ENCODE measurements around the gene DGCR2.
A peak's percentile ranks its signal among the peaks of the same experiment; 100 is the strongest.

The DGCR2 gene

GRCh38 chr22:19168088-19168890, 46.1 kb upstream of the DGCR2 start:
- H3F3A ChIP-seq (ENCODE audit: insufficient read depth, low read length): no peaks in the 10 kb centered on the region
- no peaks in the 10 kb centered on the region for H3K36me3 ChIP-seq (replicated peaks; ENCODE audit: insufficient read depth, low read length)
- no peak overlapping the region for H2AFZ ChIP-seq (ENCODE audit: low read length)
- no peak overlapping the region for H3K4me2 ChIP-seq (ENCODE audit: low read depth, low read length)
- DNase-seq: no peak
- peaks cover 23% of the 10 kb centered on the region for H3K79me2 ChIP-seq (ENCODE audit: low read length)
- H3K4me1 ChIP-seq (ENCODE audit: low read length): peaks cover 11% of the 10 kb centered on the region; the same call in 1 of the 2 replicates
- H3K9ac ChIP-seq (ENCODE audit: low read length): no peak overlapping the region
- H3K4me3 ChIP-seq (ENCODE audit: low read length): no peak overlapping the region
- no peaks in the 10 kb centered on the region for H3K9me2 ChIP-seq (replicated peaks; ENCODE audit: insufficient read depth, low read length)
- H3K9me3 ChIP-seq (replicated peaks; ENCODE audit: insufficient read depth, low read length): no peaks in the 10 kb centered on the region
- H3K27me3 ChIP-seq (replicated peaks; ENCODE audit: insufficient read depth, low read length): peaks cover 56% of the 10 kb centered on the region
- no peaks in the 10 kb centered on the region for H4K20me1 ChIP-seq (ENCODE audit: insufficient read depth, low read length)
- H3K27ac ChIP-seq (ENCODE audit: low read length): no peak overlapping the region
- TF ChIP-seq EZH2 (optimal IDR thresholded peaks at IDR 0.05; ENCODE audit: low read depth, low read length) (no peak), CTCF (IDR thresholded peaks at IDR 0.05; ENCODE audit: low read length) (peak; percentile 10)

- H3K9ac ChIP-seq (ENCODE audit: low read length): no peak overlapping the region
- no peaks in the 10 kb centered on the region for H4K20me1 ChIP-seq (ENCODE audit: insufficient read depth, low read length)
- H3K4me3 ChIP-seq (ENCODE audit: low read length): no peak overlapping the region
- H2AFZ ChIP-seq (ENCODE audit: low read length): no peak overlapping the region
- H3K36me3 ChIP-seq (replicated peaks; ENCODE audit: insufficient read depth, low read length): no peaks in the 10 kb centered on the region
- no peak for TF ChIP-seq CTCF (IDR thresholded peaks at IDR 0.05; ENCODE audit: low read length)
- no peak for TF ChIP-seq EZH2 (optimal IDR thresholded peaks at IDR 0.05; ENCODE audit: low read depth, low read length)
- H3K9me2 ChIP-seq (replicated peaks; ENCODE audit: insufficient read depth, low read length): no peaks in the 10 kb centered on the region
- peaks cover 56% of the 10 kb centered on the region for H3K27me3 ChIP-seq (replicated peaks; ENCODE audit: insufficient read depth, low read length)
- 0 out of 2 replicates have a peak, but pooled peaks cover under 1% of the 10 kb centered on the region for H3K4me1 ChIP-seq (ENCODE audit: low read length)
- H3K4me2 ChIP-seq (ENCODE audit: low read depth, low read length): no peak overlapping the region
- H3K27ac ChIP-seq (ENCODE audit: low read length): no peak overlapping the region
- DNase-seq: no peak
- no peaks in the 10 kb centered on the region for H3F3A ChIP-seq (ENCODE audit: insufficient read depth, low read length)
- no peaks in the 10 kb centered on the region for H3K9me3 ChIP-seq (replicated peaks; ENCODE audit: insufficient read depth, low read length)
- peaks cover 13% of the 10 kb centered on the region for H3K79me2 ChIP-seq (ENCODE audit: low read length)
Observed at GRCh38 chr22:19167106-19167869, 45.1 kb upstream of the DGCR2 start.

- H3K27ac ChIP-seq (ENCODE audit: low read length): no peak overlapping the region
- no peak for DNase-seq
- no peaks in the 10 kb centered on the region for H4K20me1 ChIP-seq (ENCODE audit: insufficient read depth, low read length)
- peaks cover 56% of the 10 kb centered on the region for H3K27me3 ChIP-seq (replicated peaks; ENCODE audit: insufficient read depth, low read length)
- no peaks in the 10 kb centered on the region for H3F3A ChIP-seq (ENCODE audit: insufficient read depth, low read length)
- no peak overlapping the region for H3K9ac ChIP-seq (ENCODE audit: low read length)
- no peak for TF ChIP-seq EZH2phosphoT487 (IDR thresholded peaks at IDR 0.05; ENCODE audit: low read length)
- TF ChIP-seq CTCF (IDR thresholded peaks at IDR 0.05; ENCODE audit: low read length): no peak
- no peak for TF ChIP-seq EZH2 (optimal IDR thresholded peaks at IDR 0.05; ENCODE audit: low read depth, low read length)
- no peak overlapping the region for H3K4me3 ChIP-seq (ENCODE audit: low read length)
- H3K9me3 ChIP-seq (replicated peaks; ENCODE audit: insufficient read depth, low read length): no peaks in the 10 kb centered on the region
- no peaks in the 10 kb centered on the region for H3K9me2 ChIP-seq (replicated peaks; ENCODE audit: insufficient read depth, low read length)
- no peaks in the 10 kb centered on the region for H3K36me3 ChIP-seq (replicated peaks; ENCODE audit: insufficient read depth, low read length)
- H3K4me1 ChIP-seq (ENCODE audit: low read length): no peaks in the 10 kb centered on the region
- no peak overlapping the region for H3K4me2 ChIP-seq (ENCODE audit: low read depth, low read length)
- no peak overlapping the region for H2AFZ ChIP-seq (ENCODE audit: low read length)
- peaks cover 4% of the 10 kb centered on the region; the same call in 1 of the 2 replicates for H3K79me2 ChIP-seq (ENCODE audit: low read length)
Observed at GRCh38 chr22:19166421-19166820, 44.2 kb upstream of the DGCR2 start.
